Measurements from ENCODE around the gene INPP5D.

DNA sequence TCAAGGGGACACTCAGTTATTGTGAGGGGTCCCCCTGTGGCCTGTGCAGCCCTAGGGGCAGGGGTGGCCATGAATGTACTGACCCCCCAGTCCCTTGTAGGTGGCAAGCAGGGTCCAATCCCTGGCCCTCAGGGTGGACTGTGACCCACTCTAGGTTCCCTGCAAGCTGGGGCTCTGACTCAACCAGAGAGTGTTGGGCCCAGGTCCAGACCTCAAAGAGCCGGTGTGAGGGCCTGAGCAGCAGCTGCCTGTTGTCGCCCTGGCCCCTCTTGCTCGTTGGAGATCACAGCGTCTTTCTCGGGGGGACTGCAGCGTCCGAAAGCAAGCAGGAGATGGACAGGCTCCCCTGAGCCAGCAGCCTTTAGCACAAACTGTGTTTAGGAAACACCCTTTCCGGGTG lies 124.5 kb downstream of the INPP5D start:
- TF ChIP-seq POLR2A (IDR thresholded peaks at IDR 0.05; ENCODE audit: low read length), result no peak
- no peak for TF ChIP-seq GATA1 (IDR thresholded peaks at IDR 0.05; ENCODE audit: low read depth, low read length)

All from erythroblast (primary cell).